Mesodermal cell (in vitro differentiated cells): ENCODE results near the gene CCM2L.
"Not testable (repeated sequence)": the region's sequence is repeated elsewhere in the genome, so short reads cannot be mapped to it uniquely, and the experiment has no call there.

Source experiments
- H3K27ac ChIP-seq: 2 replicates; pipeline ENCODE4 v1.7.0; 2013; ENCODE audit warnings: mild to moderate bottlenecking, low read depth, low read length, moderate library complexity; ENCODE audit not compliant: severe bottlenecking
- H3K36me3 ChIP-seq: 2 replicates; pipeline ENCODE4 v1.7.1; 2013; ENCODE audit warnings: mild to moderate bottlenecking, low read length, moderate library complexity; ENCODE audit not compliant: control insufficient read depth, insufficient read depth
- H3K4me1 ChIP-seq: one replicate; pipeline ENCODE4 v1.7.1; 2013; ENCODE audit warnings: mild to moderate bottlenecking, low read length; ENCODE audit not compliant: insufficient read depth, control insufficient read depth, poor library complexity, severe bottlenecking
- H3K4me3 ChIP-seq: 2 replicates; pipeline ENCODE4 v1.7.0; 2013; ENCODE audit warnings: low read length, control low read depth, mild to moderate bottlenecking; ENCODE audit not compliant: insufficient read depth, poor library complexity, severe bottlenecking; ENCODE audit errors: extremely low read depth
- H3K9me3 ChIP-seq: 2 replicates; pipeline ENCODE4 v1.7.1; 2013; ENCODE audit warnings: mild to moderate bottlenecking, low read length, moderate library complexity; ENCODE audit not compliant: control insufficient read depth
- WGBS, 2 experiments: methylation state at CpG; one replicate each; pipeline ENCODE4 v1.1.5; 2013; ENCODE audit warnings: missing lambda C conversion rate in 2 of 2; ENCODE audit not compliant: insufficient coverage in 2 of 2; 5-methylcytosine and 5-hydroxymethylcytosine counted together

CCM2L gene

GRCh38 chr20:32029561-32029960 lies 19.3 kb downstream of the CCM2L start:
- H3K9me3 ChIP-seq: no peaks in the 10 kb centered on the region
- H3K4me1 ChIP-seq: no peaks in the 10 kb centered on the region
- 90 to 92% methylated on average over 10 to 11 of the region's 11 CpGs for WGBS, 2 experiments
- H3K36me3 ChIP-seq: no peaks in the 10 kb centered on the region
- no peak overlapping the region for H3K4me3 ChIP-seq
- no peak overlapping the region for H3K27ac ChIP-seq

DNA sequence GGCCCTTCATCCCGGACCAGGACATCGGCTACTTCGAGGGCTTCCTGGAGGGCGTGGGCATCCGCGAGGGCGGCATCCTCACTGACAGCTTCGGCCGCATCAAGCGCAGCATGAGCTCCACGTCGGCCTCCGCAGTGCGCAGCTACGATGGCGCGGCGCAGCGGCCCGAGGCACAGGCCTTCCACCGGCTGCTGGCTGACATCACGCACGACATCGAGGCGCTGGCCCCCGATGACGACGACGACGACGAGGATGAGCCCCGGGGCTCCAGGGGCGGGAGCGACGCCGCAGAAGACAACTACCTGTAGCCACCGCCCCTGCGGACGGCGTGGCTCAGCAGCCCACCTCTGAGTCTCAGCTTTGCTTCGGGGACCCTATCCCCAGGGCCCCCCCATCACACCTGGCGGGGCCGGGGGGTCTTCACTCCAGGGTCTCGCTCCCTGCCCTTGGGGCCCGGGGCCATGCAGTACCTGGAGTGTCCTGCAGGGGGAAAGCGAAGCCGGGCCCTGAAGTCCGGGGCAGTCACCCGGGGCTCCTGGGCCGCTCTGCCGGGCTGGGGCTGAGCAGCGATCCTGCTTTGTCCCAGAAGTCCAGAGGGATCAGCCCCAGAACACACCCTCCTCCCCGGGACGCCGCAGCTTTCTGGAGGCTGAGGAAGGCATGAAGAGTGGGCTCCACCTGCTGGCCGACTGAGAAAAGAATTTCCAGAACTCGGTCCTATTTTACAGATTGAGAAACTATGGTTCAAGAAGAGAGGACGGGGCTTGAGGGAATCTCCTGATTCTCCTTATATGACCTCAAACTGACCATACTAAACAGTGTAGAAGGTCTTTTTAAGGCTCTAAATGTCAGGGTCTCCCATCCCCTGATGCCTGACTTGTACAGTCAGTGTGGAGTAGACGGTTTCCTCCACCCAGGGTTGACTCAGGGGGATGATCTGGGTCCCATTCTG lies 21.0 kb downstream of the CCM2L start:
- WGBS, 2 experiments: 65 to 66% methylated on average over 44 to 50 of the region's 59 CpGs
- Histone ChIP-seq H3K36me3 (no peaks in the 10 kb centered on the region), H3K4me3 (no peak overlapping the region), H3K27ac (no peak overlapping the region), H3K9me3 (no peaks in the 10 kb centered on the region), H3K4me1 (no peaks in the 10 kb centered on the region)

GRCh38 chr20:32033316-32033715 lies 23.1 kb downstream of the CCM2L start:
- 100% methylated on average over 1 of the region's 2 CpGs; no CpG with 5 or more reads in 1 of the 2 experiments for WGBS, 2 experiments
- Histone ChIP-seq H3K27ac (no peak overlapping the region), H3K4me3 (no peak overlapping the region), H3K36me3 (no peaks in the 10 kb centered on the region), H3K4me1 (no peaks in the 10 kb centered on the region), H3K9me3 (no peaks in the 10 kb centered on the region)

- not testable (repeated sequence) for H3K4me1 ChIP-seq, H3K27ac ChIP-seq, H3K36me3 ChIP-seq, H3K4me3 ChIP-seq, H3K9me3 ChIP-seq
- WGBS, 2 experiments: 68 to 90% methylated on average over 3 of the region's 3 CpGs
Measured at GRCh38 chr20:32033721-32034120, 23.5 kb downstream of the CCM2L start.

DNA sequence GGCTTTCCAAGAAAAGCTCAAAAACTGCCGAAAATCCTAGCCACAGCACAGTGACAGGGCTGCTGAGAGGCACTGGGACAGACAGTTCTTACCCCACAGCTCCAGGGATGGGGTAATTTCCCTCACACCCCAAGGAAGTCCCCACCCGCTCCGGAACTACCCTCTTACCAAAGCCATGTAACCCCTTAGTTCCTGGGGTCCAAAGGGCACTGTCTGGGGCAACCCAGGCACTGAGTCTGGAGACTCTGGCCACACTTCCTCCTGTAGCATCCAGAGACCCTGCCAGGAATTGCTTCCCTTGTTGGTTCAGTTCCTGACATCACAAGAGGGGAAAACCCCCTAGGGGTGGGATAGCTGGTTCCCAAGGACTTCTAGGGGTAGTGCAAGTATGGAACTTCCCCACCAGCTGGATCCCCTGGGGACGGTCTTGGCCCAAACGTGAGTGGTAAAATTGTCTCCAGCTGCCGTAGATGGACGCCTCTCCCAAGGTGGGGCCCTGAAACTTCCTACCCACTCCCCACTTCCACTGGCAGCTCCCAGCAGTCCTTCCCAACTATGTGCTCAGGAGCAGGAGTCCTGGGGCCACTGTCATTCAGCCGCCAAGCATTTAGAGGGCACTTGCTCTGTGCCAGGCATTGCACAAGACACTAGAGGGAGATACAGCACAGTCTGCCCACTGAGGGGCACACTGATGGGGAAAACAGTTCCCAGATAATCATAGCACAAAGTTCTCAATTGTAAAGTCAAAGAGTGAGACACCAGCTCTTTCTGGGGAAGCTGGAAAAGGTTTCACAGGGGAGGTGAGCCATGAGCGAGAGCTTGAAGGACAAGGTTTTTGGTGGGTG lies 24.6 kb downstream of the CCM2L start:
- Histone ChIP-seq H3K36me3 (no peaks in the 10 kb centered on the region), H3K27ac (no peak overlapping the region), H3K4me1 (no peaks in the 10 kb centered on the region), H3K4me3 (no peak overlapping the region), H3K9me3 (no peaks in the 10 kb centered on the region)
- 77 to 90% methylated on average over 9 of the region's 9 CpGs for WGBS, 2 experiments

- Histone ChIP-seq H3K36me3 (no peaks in the 10 kb centered on the region), H3K4me1 (no peaks in the 10 kb centered on the region), H3K4me3 (no peak overlapping the region), H3K9me3 (no peaks in the 10 kb centered on the region), H3K27ac (no peak overlapping the region)
- WGBS, 2 experiments: 84 to 93% methylated on average over 8 of the region's 8 CpGs
Measured at GRCh38 chr20:32035426-32035779, 25.2 kb downstream of the CCM2L start.

DNA sequence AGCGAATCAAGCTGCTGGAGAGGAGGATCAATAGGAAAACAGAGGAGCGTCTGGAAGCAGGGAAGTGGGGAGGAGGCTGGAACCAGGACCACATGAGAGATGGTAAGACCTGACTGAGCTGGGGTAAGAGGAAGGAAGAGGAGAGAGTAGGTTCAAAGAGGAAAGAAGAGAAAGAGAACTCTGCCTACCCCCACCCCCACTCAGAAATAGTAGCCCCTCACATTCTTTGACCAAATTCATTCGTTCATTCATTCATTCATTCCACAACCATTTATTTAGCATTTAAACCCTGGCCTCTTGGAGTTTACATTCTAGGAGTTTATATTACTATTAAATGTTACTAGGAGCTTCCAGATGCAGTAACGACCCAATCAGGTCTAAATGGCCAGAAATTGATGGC lies 26.0 kb downstream of the CCM2L start:
- H3K4me3 ChIP-seq: no peak overlapping the region
- 60 to 76% methylated on average over 3 of the region's 4 CpGs for WGBS, 2 experiments
- H3K27ac ChIP-seq: no peak overlapping the region
- no peaks in the 10 kb centered on the region for H3K4me1 ChIP-seq
- no peaks in the 10 kb centered on the region for H3K9me3 ChIP-seq
- H3K36me3 ChIP-seq: no peaks in the 10 kb centered on the region

DNA sequence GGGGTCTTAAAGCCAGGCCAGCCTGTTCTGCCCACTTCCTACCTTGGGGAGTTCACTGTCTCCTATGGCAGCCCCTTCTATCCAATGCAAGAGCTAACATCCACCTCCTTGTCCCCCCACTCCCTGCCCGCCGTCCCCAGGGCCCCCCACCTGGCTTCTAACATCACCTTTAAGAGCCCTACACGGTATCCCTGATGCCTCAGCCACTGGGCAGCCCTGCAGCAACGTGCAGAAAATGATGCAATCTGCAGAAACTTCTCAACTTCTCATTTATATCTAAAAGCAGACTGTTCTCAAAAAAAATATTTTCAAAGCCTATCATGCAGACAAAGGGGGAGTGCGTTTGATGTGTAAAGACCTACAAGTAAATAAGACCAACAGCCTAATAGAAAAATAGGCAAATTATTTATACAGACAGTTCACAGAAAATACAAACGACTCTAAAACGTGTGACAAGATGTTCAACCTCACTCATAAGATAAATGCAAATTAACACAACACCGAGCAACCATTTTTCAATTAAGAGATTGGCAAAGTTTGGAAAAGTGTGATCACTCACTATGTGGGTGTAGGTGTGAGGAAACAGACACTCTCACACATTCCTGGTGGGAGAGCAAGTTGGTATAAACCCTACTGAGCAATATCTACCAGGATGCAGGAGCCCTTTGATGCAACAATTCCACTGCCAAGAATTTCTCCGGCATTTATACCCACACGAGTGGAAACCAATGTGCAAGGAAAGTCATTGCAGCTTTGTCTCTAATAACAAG lies 26.7 kb downstream of the CCM2L start:
- no peaks in the 10 kb centered on the region for H3K4me1 ChIP-seq
- 78 to 86% methylated on average over 5 to 6 of the region's 10 CpGs for WGBS, 2 experiments
- H3K27ac ChIP-seq: no peak overlapping the region
- H3K4me3 ChIP-seq: no peak overlapping the region
- no peaks in the 10 kb centered on the region for H3K36me3 ChIP-seq
- H3K9me3 ChIP-seq: no peaks in the 10 kb centered on the region

DNA sequence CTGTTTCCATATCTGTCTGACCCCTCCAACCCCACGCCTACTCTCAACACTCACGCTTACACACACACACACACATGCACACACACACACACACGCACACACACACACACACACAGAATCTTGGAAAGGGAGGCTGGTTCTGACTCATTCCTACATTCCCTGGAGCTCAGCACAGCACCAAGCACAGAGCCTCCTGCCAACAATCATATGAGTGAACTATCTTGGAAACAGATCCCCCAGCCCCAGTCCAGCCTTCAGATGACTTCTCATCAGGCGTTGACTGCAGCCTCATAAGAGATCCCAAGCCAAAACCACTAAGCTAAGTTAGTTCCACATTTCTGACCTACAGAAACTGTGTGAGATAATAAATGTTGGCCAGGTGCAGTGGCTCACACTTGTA lies 27.7 kb downstream of the CCM2L start:
- Histone ChIP-seq H3K27ac (no peak overlapping the region), H3K4me1 (no peaks in the 10 kb centered on the region), H3K4me3 (no peak overlapping the region), H3K9me3 (no peaks in the 10 kb centered on the region), H3K36me3 (no peaks in the 10 kb centered on the region)
- WGBS, 2 experiments: 83 to 100% methylated on average over 1 of the region's 4 CpGs

- 52 to 73% methylated on average over 2 to 4 of the region's 10 CpGs for WGBS, 2 experiments
- H3K4me1 ChIP-seq: no peaks in the 10 kb centered on the region
- no peaks in the 10 kb centered on the region for H3K9me3 ChIP-seq
- no peak overlapping the region for H3K4me3 ChIP-seq
- no peak overlapping the region for H3K27ac ChIP-seq
- no peaks in the 10 kb centered on the region for H3K36me3 ChIP-seq
Measured at GRCh38 chr20:32040142-32040953, 30.1 kb downstream of the CCM2L start.
